Stimulated activated CD4-positive, alpha-beta T cell treated with anti-CD3 and anti-CD28 coated beads, Interleukin-1b, Interleukin-23, amount 100 ng/mL, for 24 hours (primary cell): ENCODE data around the gene PSMB9.
A peak's percentile ranks its signal among the peaks of the same experiment; 100 is the strongest.
"Not testable (repeated sequence)": the region's sequence is repeated elsewhere in the genome, so short reads cannot be mapped to it uniquely, and the experiment has no call there.

Experiments
- DNase-seq, 4 experiments: peaks; one replicate each; pipeline ENCODE4 v3.0.0-alpha.2; 2020; ENCODE audit warnings: low read depth in 4 of 4, low spot score in 1 of 4

PSMB9 gene

GRCh38 chr6:32853541-32854375 lies at the start of gene PSMB9, which contains the start of gene TAP1:
PSMB9 (plus strand) TSS chr6:32854192; CDS start chr6:32854230, 38 bp downstream.
TAP1 (minus strand) TSS chr6:32853704; CDS start chr6:32853636, 68 bp downstream.
- peak; percentile 88 to 95 (median 92) for DNase-seq

- not testable (repeated sequence) for DNase-seq
Observed at GRCh38 chr6:32805404-32805803, 48.6 kb upstream of the PSMB9 start.

GRCh38 chr6:32807020-32807580 lies 46.9 kb upstream of the PSMB9 start:
- no peak for DNase-seq

GRCh38 chr6:32809171-32809570 lies 44.8 kb upstream of the PSMB9 start:
- DNase-seq: no peak

GRCh38 chr6:32814145-32814544 lies 39.8 kb upstream of the PSMB9 start:
- DNase-seq: no peak

- no peak for DNase-seq
Observed at GRCh38 chr6:32815115-32815514, 38.9 kb upstream of the PSMB9 start.

- DNase-seq: no peak
Observed at GRCh38 chr6:32815996-32816395, 38.0 kb upstream of the PSMB9 start.

GRCh38 chr6:32816746-32817204 lies 37.2 kb upstream of the PSMB9 start, which contains the start of gene HLA-DOB:
HLA-DOB (minus strand) TSS chr6:32817002; CDS start chr6:32816951, 51 bp downstream.
- DNase-seq: no peak

GRCh38 chr6:32818867-32819266 lies 35.1 kb upstream of the PSMB9 start:
- no peak for DNase-seq

GRCh38 chr6:32819729-32820128 lies 34.3 kb upstream of the PSMB9 start:
- DNase-seq: no peak

- no peak for DNase-seq
Observed at GRCh38 chr6:32825966-32826365, 28.0 kb upstream of the PSMB9 start.

- no peak for DNase-seq
Observed at GRCh38 chr6:32827025-32827424, 27.0 kb upstream of the PSMB9 start.

- no peak for DNase-seq
Observed at GRCh38 chr6:32829495-32829894, 24.5 kb upstream of the PSMB9 start.

GRCh38 chr6:32830017-32830416 lies 24.0 kb upstream of the PSMB9 start:
- DNase-seq: no peak

- no peak for DNase-seq
Observed at GRCh38 chr6:32830936-32831335, 23.1 kb upstream of the PSMB9 start.

- no peak for DNase-seq
Observed at GRCh38 chr6:32832535-32832934, 21.5 kb upstream of the PSMB9 start.

GRCh38 chr6:32833664-32834063 lies 20.3 kb upstream of the PSMB9 start:
- no peak for DNase-seq

GRCh38 chr6:32835167-32835893 lies 18.7 kb upstream of the PSMB9 start:
- DNase-seq: no peak

- DNase-seq: no peak
Observed at GRCh38 chr6:32836873-32837272, 17.1 kb upstream of the PSMB9 start.

GRCh38 chr6:32837651-32838113 lies 16.3 kb upstream of the PSMB9 start:
- DNase-seq: no peak

GRCh38 chr6:32838114-32838958 lies 15.7 kb upstream of the PSMB9 start, which contains the start of gene TAP2:
TAP2 (minus strand) TSS chr6:32838739; CDS start chr6:32838233, 506 bp downstream.
- peak; percentile 96 to 98 (median 97) for DNase-seq
